Amniotic stem cell (primary cell): ENCODE data around the gene TMEM106B.

Source experiments
- DNase-seq: peaks from one replicate; lab custom pipeline; 2025; lab: John Stamatoyannopoulos, UW

TMEM106B gene

DNA sequence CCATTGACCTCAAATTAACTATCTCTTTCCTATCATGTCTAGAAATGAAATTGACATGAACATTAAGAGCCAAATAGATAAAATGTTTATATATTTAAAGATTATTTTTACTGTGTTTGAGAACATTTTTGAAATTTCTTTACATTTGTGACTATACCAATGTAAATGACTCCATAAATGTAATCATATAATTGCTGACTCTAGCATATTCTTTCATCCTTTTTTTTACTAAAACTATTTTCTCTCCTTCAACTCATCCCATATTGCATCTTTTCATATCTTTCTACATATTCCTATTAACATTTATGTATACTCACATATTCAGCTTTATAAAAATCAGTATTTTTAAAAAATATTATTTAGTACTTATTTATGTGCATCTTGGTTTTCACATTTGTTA, 16.9 kb downstream of the TMEM106B start:
- no peak for DNase-seq

GRCh38 chr7:12229046-12229445, 18.0 kb downstream of the TMEM106B start:
- no peak for DNase-seq

DNA sequence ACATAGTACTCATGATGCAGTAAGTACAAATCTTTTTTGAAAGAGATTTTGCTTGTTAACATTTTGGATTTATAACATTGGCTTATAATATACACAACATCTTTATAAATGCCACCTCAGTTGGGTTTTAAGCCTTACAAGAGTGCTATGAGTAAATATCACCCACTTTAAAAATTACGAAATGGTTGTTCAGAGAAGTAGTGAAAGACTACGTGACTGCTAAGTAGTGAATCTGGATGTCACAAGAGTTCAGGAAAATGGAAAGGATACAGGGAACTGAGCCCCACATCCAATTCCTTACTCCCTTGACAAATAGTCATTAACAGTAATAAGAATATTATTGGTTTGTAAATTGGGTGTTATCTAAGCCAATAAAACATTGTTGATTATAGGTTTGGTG, 20.0 kb downstream of the TMEM106B start:
- no peak for DNase-seq

DNA sequence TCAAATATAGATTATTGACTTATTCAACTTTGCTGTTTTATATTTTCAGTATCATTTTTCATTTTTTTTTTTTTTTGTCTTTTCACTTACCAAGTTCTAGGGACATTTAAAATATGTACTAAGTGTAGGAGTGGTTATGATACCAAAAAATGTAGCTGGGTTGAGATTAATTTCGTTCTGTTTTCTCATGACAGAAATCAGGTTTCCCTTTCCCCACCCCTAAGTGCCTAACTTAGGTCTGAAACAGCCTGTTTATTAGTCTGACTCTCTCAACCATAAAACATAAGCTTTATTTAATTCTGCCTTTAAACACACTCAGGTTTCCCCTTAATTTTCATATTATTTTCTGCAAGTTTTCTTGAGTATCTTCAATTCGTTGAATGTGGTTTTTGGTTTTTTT, 22.1 kb downstream of the TMEM106B start:
- no peak for DNase-seq

GRCh38 chr7:12234334-12234865, 23.3 kb downstream of the TMEM106B start:
- DNase-seq, result no peak

DNA sequence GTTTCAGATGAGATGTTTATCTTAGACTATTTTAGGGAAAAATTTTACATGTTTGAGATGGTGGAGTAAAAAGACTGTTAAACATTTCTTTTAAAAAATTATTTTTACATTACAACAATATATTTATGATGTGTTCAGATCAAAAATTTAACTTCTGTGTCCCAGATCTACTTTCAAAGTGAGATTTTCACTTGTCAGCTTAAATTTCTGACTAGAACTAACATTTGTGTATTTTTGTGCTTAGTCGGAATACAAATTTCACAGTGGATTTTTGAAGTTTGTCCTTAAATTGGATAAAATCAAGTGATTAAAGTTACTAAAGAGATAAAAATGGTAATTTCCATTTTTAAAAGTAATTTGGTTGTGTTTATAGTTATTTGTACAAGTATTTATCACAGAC, 24.9 kb downstream of the TMEM106B start:
- DNase-seq, result no peak

DNA sequence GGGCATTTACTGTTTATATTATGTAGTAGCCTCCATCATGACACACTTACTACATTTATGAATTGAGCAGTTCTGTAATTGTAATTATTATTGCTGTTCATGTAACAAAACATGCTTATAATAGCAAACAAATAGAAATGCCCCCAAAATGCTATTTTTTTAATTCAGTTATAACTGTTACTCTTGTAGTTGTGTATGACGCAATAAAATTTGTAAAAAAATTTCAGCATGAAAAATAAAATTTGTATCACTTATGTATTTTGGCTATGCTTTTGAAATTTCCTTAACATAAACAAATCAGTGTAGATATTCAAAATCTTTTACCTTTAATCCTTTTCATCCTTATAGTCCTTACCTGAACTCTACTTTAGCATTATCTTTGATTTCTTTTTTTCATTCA, 25.9 kb downstream of the TMEM106B start:
- DNase-seq, result no peak

- no peak for DNase-seq
Observed at GRCh38 chr7:12239806-12240205, 28.7 kb downstream of the TMEM106B start.

DNA sequence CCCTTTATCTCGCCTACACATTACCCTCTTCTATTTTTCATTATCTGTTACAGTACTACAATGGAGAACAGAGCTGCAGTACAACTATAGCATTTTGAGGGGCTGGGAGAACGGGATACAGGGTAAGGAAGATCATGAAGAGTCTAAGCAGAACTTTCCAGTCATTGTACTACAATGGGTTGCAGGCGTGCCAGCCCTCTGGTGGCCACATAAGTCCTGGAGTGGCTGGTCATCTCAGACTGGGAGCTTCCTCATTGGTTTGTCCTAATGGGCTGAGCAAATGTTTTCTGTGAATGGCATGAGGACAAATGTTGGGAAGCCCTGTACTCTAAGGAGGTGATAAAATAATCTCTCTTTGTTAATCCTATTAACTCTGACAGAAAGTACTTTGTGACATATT, 33.0 kb downstream of the TMEM106B start:
- no peak for DNase-seq

- DNase-seq, result no peak
Observed at GRCh38 chr7:12244694-12245093, 33.6 kb downstream of the TMEM106B start.

- no peak for DNase-seq
Observed at GRCh38 chr7:12249706-12250105, 38.6 kb downstream of the TMEM106B start.

- no peak for DNase-seq
Observed at GRCh38 chr7:12250232-12250631, 39.1 kb downstream of the TMEM106B start.

DNA sequence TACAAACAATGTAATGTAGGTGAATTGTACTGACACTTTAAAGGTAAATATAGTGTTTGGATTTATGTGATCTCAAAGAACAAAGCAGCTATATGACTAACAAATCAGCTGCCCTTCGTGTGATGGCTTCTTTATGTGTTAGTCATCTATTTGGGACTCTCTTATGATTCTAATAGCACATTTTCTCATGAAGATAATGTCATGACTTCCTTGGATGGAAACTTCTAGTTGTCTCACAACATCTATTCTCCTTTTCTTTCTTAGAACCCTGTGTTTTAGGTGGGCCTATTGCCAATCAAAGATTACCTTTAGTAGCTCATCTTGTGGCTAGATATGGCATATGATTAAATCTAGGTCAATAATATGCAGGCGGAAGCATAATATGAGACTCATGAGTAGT, 45.0 kb downstream of the TMEM106B start:
- no peak for DNase-seq

GRCh38 chr7:12257582-12257981, 46.5 kb downstream of the TMEM106B start:
- no peak for DNase-seq

DNA sequence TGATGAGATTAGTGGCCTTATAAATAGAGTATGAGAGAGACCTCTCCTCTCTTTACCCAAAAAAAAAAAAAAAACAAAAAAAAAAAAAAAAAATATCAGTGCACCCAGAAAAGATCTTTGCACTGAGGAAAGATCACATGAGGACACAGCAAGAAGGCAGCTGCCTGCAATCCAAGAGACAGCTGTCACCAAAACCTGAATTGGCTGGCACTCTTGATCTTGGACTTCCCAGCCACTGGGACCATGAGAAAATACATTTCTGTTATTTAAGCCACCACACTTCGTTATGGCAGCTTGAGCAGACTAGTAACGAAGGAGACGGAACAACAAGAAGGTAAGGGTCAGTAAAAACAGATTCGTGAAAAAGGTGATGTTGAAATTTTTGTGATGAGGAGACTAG, 47.0 kb downstream of the TMEM106B start:
- no peak for DNase-seq

- no peak for DNase-seq
Observed at GRCh38 chr7:12267542-12267941, 56.4 kb downstream of the TMEM106B start.

DNA sequence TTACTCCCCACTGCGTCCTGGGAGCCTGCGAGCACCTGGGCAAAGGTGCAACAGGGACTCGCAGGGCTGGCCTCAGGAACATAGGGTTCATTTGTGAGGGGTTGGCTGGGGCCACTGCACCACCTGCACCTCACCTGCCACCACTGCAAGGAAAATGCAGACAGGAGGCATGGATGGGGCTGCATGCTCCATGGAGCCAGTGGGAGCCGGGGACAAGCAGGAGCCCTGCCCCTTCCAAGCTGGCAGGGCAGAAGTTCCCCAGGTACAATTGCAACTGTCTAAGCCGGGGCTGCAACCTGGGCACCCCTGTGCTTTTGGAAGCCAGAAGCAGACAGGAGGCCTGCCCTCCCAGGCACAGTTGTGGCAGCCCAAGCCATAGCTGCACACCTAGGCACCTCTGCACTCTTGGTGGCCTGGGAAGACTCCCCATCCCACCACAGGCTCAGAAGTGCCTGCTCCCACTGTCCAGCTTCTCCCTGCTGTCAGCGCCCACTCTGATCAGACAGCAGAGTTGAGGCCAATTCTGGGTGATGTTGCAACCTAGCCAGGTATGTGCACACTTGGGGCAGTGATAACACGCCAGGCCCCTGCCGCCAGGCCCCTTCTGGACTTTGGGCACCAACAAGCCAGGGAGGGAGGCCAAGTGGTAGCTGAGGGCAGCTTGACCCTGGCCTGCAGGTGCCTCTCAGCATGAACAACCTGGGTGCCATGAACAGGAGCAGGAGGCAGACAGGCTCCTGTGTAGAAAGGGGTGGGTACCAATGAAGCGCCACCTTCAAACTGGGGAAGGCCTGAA, 58.2 kb downstream of the TMEM106B start:
- DNase-seq, result no peak

GRCh38 chr7:12281038-12281437, 69.9 kb downstream of the TMEM106B start:
- DNase-seq, result no peak

- no peak for DNase-seq
Observed at GRCh38 chr7:12287901-12288300, 76.8 kb downstream of the TMEM106B start.

GRCh38 chr7:12289996-12290395, 78.9 kb downstream of the TMEM106B start:
- no peak for DNase-seq

DNA sequence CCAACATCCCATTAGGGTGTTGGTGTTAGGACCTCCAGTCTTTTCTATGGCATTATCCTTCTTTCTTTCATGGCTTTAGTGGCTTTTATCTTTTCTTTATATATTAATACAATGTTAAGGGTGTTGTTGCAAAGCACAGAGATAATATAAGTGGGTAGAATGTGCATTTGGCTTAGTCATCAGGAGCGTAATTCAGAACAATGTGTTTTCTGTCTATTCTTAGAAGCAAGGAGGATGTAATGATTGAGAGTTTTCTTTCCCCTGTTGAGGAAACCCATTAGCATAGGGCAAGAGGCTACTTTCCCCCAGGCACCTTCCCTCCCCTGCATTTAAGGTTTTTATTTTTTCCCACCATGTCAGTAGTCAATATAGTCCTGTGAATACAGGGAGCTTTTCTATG, 79.7 kb downstream of the TMEM106B start:
- DNase-seq, result no peak

DNA sequence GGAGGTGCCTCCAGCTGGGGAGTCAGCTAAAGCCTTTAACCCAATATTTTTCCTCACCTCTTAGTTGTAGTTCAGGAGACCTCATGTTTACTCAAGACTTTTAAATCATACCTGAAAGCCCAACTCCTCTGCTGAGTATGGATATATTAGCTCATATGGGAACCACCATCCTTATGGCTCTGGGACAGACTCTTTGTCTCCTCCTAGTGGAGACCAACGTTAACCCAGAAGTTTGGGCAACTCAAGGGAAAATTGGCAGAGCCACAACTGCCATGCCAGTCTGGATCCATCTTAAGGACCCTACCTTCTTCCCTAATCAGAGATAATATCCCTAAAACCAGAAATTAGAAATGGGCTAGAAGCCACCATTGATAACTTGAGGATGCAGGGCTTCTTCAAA, 80.8 kb downstream of the TMEM106B start:
- DNase-seq, result no peak
